ENCODE measurements around the gene ANXA8. TPM values are rescaled to one million over a fixed set of nuclear protein-coding genes. Genes with fewer than 3 reads are reported as not detected.

The ANXA8 gene
- total and polyA plus RNA-seq, 4 donors: 0.09 to 1.6 (median 1.1) TPM

DNA sequence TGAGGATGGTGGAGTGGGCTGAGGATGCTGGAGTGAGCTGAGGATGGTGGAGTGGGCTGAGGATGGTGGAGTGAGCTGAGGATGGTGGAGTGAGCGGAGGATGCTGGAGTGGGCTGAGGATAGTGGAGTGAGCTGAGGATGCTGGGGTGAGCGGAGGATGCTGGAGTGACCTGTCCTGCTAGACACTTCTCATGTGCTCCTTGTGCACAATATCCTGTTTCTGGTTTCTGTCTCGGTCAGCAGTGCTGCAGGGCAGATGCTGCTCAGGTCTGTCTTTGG lies 29.2 kb downstream of the ANXA8 start (continued):
- TF ChIP-seq, protein P1, sequence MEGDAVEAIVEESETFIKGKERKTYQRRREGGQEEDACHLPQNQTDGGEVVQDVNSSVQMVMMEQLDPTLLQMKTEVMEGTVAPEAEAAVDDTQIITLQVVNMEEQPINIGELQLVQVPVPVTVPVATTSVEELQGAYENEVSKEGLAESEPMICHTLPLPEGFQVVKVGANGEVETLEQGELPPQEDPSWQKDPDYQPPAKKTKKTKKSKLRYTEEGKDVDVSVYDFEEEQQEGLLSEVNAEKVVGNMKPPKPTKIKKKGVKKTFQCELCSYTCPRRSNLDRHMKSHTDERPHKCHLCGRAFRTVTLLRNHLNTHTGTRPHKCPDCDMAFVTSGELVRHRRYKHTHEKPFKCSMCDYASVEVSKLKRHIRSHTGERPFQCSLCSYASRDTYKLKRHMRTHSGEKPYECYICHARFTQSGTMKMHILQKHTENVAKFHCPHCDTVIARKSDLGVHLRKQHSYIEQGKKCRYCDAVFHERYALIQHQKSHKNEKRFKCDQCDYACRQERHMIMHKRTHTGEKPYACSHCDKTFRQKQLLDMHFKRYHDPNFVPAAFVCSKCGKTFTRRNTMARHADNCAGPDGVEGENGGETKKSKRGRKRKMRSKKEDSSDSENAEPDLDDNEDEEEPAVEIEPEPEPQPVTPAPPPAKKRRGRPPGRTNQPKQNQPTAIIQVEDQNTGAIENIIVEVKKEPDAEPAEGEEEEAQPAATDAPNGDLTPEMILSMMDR (IDR thresholded peaks at IDR 0.05; ENCODE audit: low read depth, low read length, missing input control): no peak
- no peak for TF ChIP-seq TAF1 (conservative IDR thresholded peaks at IDR 0.05)
- no peak for TF ChIP-seq YY1 (IDR thresholded peaks at IDR 0.05)
- no peak for TF ChIP-seq HNF4A (conservative IDR thresholded peaks at IDR 0.05)
- TF ChIP-seq, protein P2, sequence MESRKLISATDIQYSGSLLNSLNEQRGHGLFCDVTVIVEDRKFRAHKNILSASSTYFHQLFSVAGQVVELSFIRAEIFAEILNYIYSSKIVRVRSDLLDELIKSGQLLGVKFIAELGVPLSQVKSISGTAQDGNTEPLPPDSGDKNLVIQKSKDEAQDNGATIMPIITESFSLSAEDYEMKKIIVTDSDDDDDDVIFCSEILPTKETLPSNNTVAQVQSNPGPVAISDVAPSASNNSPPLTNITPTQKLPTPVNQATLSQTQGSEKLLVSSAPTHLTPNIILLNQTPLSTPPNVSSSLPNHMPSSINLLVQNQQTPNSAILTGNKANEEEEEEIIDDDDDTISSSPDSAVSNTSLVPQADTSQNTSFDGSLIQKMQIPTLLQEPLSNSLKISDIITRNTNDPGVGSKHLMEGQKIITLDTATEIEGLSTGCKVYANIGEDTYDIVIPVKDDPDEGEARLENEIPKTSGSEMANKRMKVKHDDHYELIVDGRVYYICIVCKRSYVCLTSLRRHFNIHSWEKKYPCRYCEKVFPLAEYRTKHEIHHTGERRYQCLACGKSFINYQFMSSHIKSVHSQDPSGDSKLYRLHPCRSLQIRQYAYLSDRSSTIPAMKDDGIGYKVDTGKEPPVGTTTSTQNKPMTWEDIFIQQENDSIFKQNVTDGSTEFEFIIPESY (IDR thresholded peaks at IDR 0.05): no peak
- TF ChIP-seq GABPA (IDR thresholded peaks at IDR 0.05 in 1 of 2, conservative IDR thresholded peaks at IDR 0.05 in 1 of 2): no peak

GRCh38 chr10:47454008-47454779 lies 29.7 kb downstream of the ANXA8 start:
- Histone ChIP-seq H3K27ac (ENCODE audit: low read depth in 1 of 2, low read length in 2 of 2) (no peak overlapping the region), H3K27me3 (ENCODE audit: control insufficient read depth in 4 of 4, insufficient read depth in 4 of 4, low read length in 3 of 4) (no peaks in the 10 kb centered on the region), H3K9ac (ENCODE audit: low read depth in 1 of 2, low read length in 2 of 2) (no peak overlapping the region), H3K9me3 (ENCODE audit: control insufficient read depth in 4 of 4, low read length in 3 of 4) (no peaks in the 10 kb centered on the region), H3K36me3 (ENCODE audit: control insufficient read depth in 4 of 4, insufficient read depth in 3 of 4, low read depth in 1 of 4, low read length in 3 of 4) (no peaks in the 10 kb centered on the region), H3K4me3 (ENCODE audit: low read depth in 1 of 3, low read length in 3 of 3) (no peak overlapping the region), H3K4me1 (ENCODE audit: control insufficient read depth in 4 of 4, insufficient read depth in 4 of 4, low read length in 3 of 4) (peaks cover 0 to 2% (median 0%) of the 10 kb centered on the region in 4 donors)
- peak; percentile 28 for DNase-seq (ENCODE audit: low spot score)
- WGBS: 83% methylated on average over 10 of the region's 10 CpGs
- no peak for TF ChIP-seq YY1 (IDR thresholded peaks at IDR 0.05)
- TF ChIP-seq FOXA1 (IDR thresholded peaks at IDR 0.05): no peak
- TF ChIP-seq HNF4G (IDR thresholded peaks at IDR 0.05): no peak
- TF ChIP-seq, protein P1 (IDR thresholded peaks at IDR 0.05; ENCODE audit: low read depth, low read length, missing input control): no peak
- no peak for TF ChIP-seq MAX (IDR thresholded peaks at IDR 0.05)
- TF ChIP-seq RAD21 (IDR thresholded peaks at IDR 0.05): no peak
- no peak for TF ChIP-seq ATF3 (IDR thresholded peaks at IDR 0.05)
- TF ChIP-seq SP1 (IDR thresholded peaks at IDR 0.05): no peak
- TF ChIP-seq GABPA (IDR thresholded peaks at IDR 0.05 in 1 of 2, conservative IDR thresholded peaks at IDR 0.05 in 1 of 2): no peak
- no peak for TF ChIP-seq FOXA2 (IDR thresholded peaks at IDR 0.05)
- TF ChIP-seq JUND (IDR thresholded peaks at IDR 0.05): no peak
